Jurkat, Clone E6-1 (cell line): Measurements from ENCODE around the gene SOS2.
"Not testable (repeated sequence)": the region's sequence is repeated elsewhere in the genome, so short reads cannot be mapped to it uniquely, and the experiment has no call there.

Experiments used
- DNase-seq: peaks from one replicate; pipeline ENCODE4 v3.0.0-alpha.2; 2011; ENCODE audit warnings: low read depth, low spot score
- H3K4me3 ChIP-seq: 2 replicates; pipeline ENCODE4 v1.5.1; 2011; ENCODE audit warnings: mild to moderate bottlenecking, low read length, control low read depth, moderate library complexity

SOS2 gene

GRCh38 chr14:50230401-50230700 lies 1.0 kb downstream of the SOS2 start:
- H3K4me3 ChIP-seq = peak overlapping the region; percentile 79
- DNase-seq = peak; percentile 11

- no peak for DNase-seq
Observed at GRCh38 chr14:50229681-50230080, 1.7 kb downstream of the SOS2 start.

GRCh38 chr14:50228313-50228712 lies 3.1 kb downstream of the SOS2 start:
- H3K4me3 ChIP-seq = no peak overlapping the region
- DNase-seq = no peak

More at GRCh38 chr14:50229681-50230080, 1.7 kb downstream of the SOS2 start:
- H3K4me3 ChIP-seq = no peak overlapping the region

- no peak overlapping the region for H3K4me3 ChIP-seq
- DNase-seq = peak; percentile 5
Observed at GRCh38 chr14:50225974-50226297, 5.4 kb downstream of the SOS2 start.

GRCh38 chr14:50225067-50225973 lies 6.1 kb downstream of the SOS2 start:
- no peak overlapping the region for H3K4me3 ChIP-seq
- DNase-seq = no peak

GRCh38 chr14:50222055-50222613 lies 9.2 kb downstream of the SOS2 start:
- H3K4me3 ChIP-seq = no peak overlapping the region
- no peak for DNase-seq

GRCh38 chr14:50218501-50218900 lies 12.9 kb downstream of the SOS2 start:
- DNase-seq = no peak
- no peak overlapping the region for H3K4me3 ChIP-seq

- H3K4me3 ChIP-seq = no peak overlapping the region
Observed at GRCh38 chr14:50215416-50215815, 16.0 kb downstream of the SOS2 start.

GRCh38 chr14:50213795-50214194 lies 17.6 kb downstream of the SOS2 start:
- no peak for DNase-seq

More at GRCh38 chr14:50215416-50215815, 16.0 kb downstream of the SOS2 start:
- no peak for DNase-seq

GRCh38 chr14:50212726-50213125 lies 18.7 kb downstream of the SOS2 start:
- no peak overlapping the region for H3K4me3 ChIP-seq
- DNase-seq = no peak

More at GRCh38 chr14:50213795-50214194, 17.6 kb downstream of the SOS2 start:
- H3K4me3 ChIP-seq = no peak overlapping the region

GRCh38 chr14:50210074-50210473 lies 21.3 kb downstream of the SOS2 start:
- DNase-seq = no peak
- no peak overlapping the region for H3K4me3 ChIP-seq

- no peak for DNase-seq
Observed at GRCh38 chr14:50198499-50198898, 32.9 kb downstream of the SOS2 start.

GRCh38 chr14:50191499-50191898 lies 39.9 kb downstream of the SOS2 start:
- no peak overlapping the region for H3K4me3 ChIP-seq

More at GRCh38 chr14:50198499-50198898, 32.9 kb downstream of the SOS2 start:
- no peak overlapping the region for H3K4me3 ChIP-seq

GRCh38 chr14:50186107-50186506 lies 45.3 kb downstream of the SOS2 start:
- no peak overlapping the region for H3K4me3 ChIP-seq
- no peak for DNase-seq

More at GRCh38 chr14:50191499-50191898, 39.9 kb downstream of the SOS2 start:
- DNase-seq = no peak

GRCh38 chr14:50173891-50174290 lies 57.5 kb downstream of the SOS2 start:
- H3K4me3 ChIP-seq = no peak overlapping the region
- DNase-seq = no peak

- DNase-seq = no peak
Observed at GRCh38 chr14:50171895-50172294, 59.5 kb downstream of the SOS2 start.

GRCh38 chr14:50167381-50167780 lies 64.0 kb downstream of the SOS2 start:
- not testable (repeated sequence) for H3K4me3 ChIP-seq, DNase-seq

More at GRCh38 chr14:50171895-50172294, 59.5 kb downstream of the SOS2 start:
- H3K4me3 ChIP-seq = no peak overlapping the region

GRCh38 chr14:50156111-50156510 lies 75.3 kb downstream of the SOS2 start:
- no peak overlapping the region for H3K4me3 ChIP-seq
- no peak for DNase-seq

- no peak for DNase-seq
- no peak overlapping the region for H3K4me3 ChIP-seq
Observed at GRCh38 chr14:50148799-50149198, 82.6 kb downstream of the SOS2 start.

GRCh38 chr14:50139192-50139591 lies 92.2 kb downstream of the SOS2 start:
- H3K4me3 ChIP-seq = no peak overlapping the region
- DNase-seq = no peak

GRCh38 chr14:50127802-50128201 lies 103.6 kb downstream of the SOS2 start:
- no peak for DNase-seq
- H3K4me3 ChIP-seq = no peak overlapping the region
